ENCODE data around the gene YTHDF2. TPM values are rescaled to one million over a fixed set of nuclear protein-coding genes. Genes with fewer than 3 reads are reported as not detected.

Gene YTHDF2
- total RNA-seq, 1 experiment from 2014 or later: 200 TPM

DNA sequence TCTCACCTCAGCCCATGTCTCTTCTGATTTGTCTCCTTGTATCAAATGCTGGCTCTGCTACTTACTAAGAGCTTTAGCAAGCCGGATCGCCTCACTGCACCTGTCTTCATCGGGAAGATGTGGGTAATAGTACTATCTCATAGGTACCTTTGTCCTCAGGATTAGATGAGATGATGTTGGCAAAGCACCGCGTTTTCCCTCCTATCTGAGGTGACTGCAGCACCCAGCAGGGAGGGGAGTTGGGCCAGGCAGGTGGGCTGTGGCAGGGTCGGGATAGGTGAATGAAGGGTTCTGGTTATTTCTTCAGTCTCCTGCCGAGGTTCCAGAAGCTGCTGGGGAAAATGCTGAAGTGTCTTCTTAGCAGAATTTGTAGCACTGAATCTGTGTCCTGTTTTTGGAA lies 80.4 kb downstream of the YTHDF2 start:
- Mint-ChIP-seq H3K9me3 (peaks cover 2 to 10% of the 10 kb centered on the region in 2 experiments; a peak in 3 of 5 replicates), H3K27ac (no peak overlapping the region; a peak in 1 of 7 replicates)

More for the DNA sequence above, 80.4 kb downstream of the YTHDF2 start:
- WGBS (ENCODE audit: extremely low coverage, insufficient read length, low lambda C conversion rate): no CpG with 5 or more reads among the region's 7 CpGs
- Histone ChIP-seq H3K4me2 (ENCODE audit: insufficient read depth, insufficient read length, low read length) (no peak overlapping the region), H3K4ac (ENCODE audit: low read depth, low read length) (no peak overlapping the region), H3K23ac (ENCODE audit: insufficient read length, low read depth, low read length) (no peak overlapping the region), H3K79me2 (ENCODE audit: insufficient read depth, low read length) (no peaks in the 10 kb centered on the region), H3K27me3 (ENCODE audit: insufficient read depth, low read length) (peaks cover 15% of the 10 kb centered on the region), H3T11ph (ENCODE audit: low read length) (no peak overlapping the region), H2BK15ac (ENCODE audit: low read depth, low read length) (no peak overlapping the region), H3K9ac (ENCODE audit: extremely low read depth, insufficient read length, low read length) (no peak overlapping the region), H3K56ac (ENCODE audit: insufficient read length, low read depth, low read length) (no peak overlapping the region), H3K18ac (ENCODE audit: insufficient read length, low read depth, low read length) (no peak overlapping the region), H2BK5ac (ENCODE audit: insufficient read length, low read length) (no peak overlapping the region), H3K14ac (ENCODE audit: insufficient read depth, low read length) (no peak overlapping the region), H2AFZ (ENCODE audit: low read length) (no peak overlapping the region), H2BK12ac (ENCODE audit: insufficient read length, low read depth, low read length) (no peak overlapping the region), H2BK120ac (ENCODE audit: low read depth, low read length, poor library complexity, severe bottlenecking) (no peak overlapping the region), H3K79me1 (ENCODE audit: insufficient read depth, low read depth, low read length, poor library complexity, severe bottlenecking) (no peaks in the 10 kb centered on the region), H2BK20ac (ENCODE audit: low read depth, low read length, poor library complexity, severe bottlenecking) (no peak overlapping the region), H4K91ac (ENCODE audit: insufficient read length, low read depth, low read length) (no peak overlapping the region), H4K5ac (ENCODE audit: insufficient read length, low read depth, low read length) (no peak overlapping the region), H2AK5ac (ENCODE audit: insufficient read length, low read length) (no peak overlapping the region), H3K27ac (ENCODE audit: insufficient read length, low read depth, low read length) (no peak overlapping the region), H4K8ac (replicated peaks; ENCODE audit: insufficient read length, low read depth, low read length) (no peak overlapping the region), H3K9me3 (ENCODE audit: control insufficient read depth, low read depth, low read length) (no peaks in the 10 kb centered on the region), H3K4me1 (ENCODE audit: insufficient read depth, low read length) (no peaks in the 10 kb centered on the region), H3K23me2 (ENCODE audit: insufficient read length, low read depth, low read length, poor library complexity, severe bottlenecking) (no peaks in the 10 kb centered on the region), H4K20me1 (ENCODE audit: control insufficient read depth, insufficient read depth, insufficient read length) (no peaks in the 10 kb centered on the region)
- Mint-ChIP-seq H3K27me3 (ENCODE audit: low read depth) (peaks cover 34% of the 10 kb centered on the region), H3K4me1 (peaks cover 14 to 27% of the 10 kb centered on the region in 2 experiments), H3K4me3 (no peak overlapping the region; a peak in 1 of 5 replicates), H3K36me3 (ENCODE audit: insufficient read depth in 1 of 3, low read depth in 3 of 3) (peaks cover 0 to 8% (median 5%) of the 10 kb centered on the region in 3 experiments; a peak in 2 of 7 replicates)
- TF ChIP-seq, protein P1, sequence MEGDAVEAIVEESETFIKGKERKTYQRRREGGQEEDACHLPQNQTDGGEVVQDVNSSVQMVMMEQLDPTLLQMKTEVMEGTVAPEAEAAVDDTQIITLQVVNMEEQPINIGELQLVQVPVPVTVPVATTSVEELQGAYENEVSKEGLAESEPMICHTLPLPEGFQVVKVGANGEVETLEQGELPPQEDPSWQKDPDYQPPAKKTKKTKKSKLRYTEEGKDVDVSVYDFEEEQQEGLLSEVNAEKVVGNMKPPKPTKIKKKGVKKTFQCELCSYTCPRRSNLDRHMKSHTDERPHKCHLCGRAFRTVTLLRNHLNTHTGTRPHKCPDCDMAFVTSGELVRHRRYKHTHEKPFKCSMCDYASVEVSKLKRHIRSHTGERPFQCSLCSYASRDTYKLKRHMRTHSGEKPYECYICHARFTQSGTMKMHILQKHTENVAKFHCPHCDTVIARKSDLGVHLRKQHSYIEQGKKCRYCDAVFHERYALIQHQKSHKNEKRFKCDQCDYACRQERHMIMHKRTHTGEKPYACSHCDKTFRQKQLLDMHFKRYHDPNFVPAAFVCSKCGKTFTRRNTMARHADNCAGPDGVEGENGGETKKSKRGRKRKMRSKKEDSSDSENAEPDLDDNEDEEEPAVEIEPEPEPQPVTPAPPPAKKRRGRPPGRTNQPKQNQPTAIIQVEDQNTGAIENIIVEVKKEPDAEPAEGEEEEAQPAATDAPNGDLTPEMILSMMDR (conservative IDR thresholded peaks at IDR 0.05): no peak
- no peak for DNase-seq

Measured in H9 (cell line).